Testis (tissue), 3 donors: ENCODE results near the gene MEGF6. TPM values are rescaled to one million over a fixed set of nuclear protein-coding genes. Genes with fewer than 3 reads are reported as not detected.

Experiments
- DNase-seq: peaks from one replicate; pipeline ENCODE4 v3.0.0-alpha.2; 2019
- H3K27ac ChIP-seq, 2 donors: fragments of 200-600 bp; sonication (generic); one replicate each; pipeline ENCODE4 v1.5.1; 2019
- H3K27me3 ChIP-seq: fragments of 200-600 bp; sonication (generic); one replicate; pipeline ENCODE4 v1.5.1; 2019
- H3K36me3 ChIP-seq: fragments of 200-600 bp; sonication (generic); one replicate; pipeline ENCODE4 v1.5.1; 2017; ENCODE audit warnings: low read depth; ENCODE audit errors: missing control alignments
- H3K4me1 ChIP-seq: fragments of 200-600 bp; sonication (generic); one replicate; pipeline ENCODE4 v1.5.1; 2019
- H3K4me3 ChIP-seq, 2 donors: fragments of 200-600 bp; sonication (generic); one replicate each; pipeline ENCODE4 v1.5.1; 2017 to 2019
- H3K9me3 ChIP-seq: fragments of 200-600 bp; sonication (generic); one replicate; pipeline ENCODE4 v1.5.1; 2017
- CTCF ChIP-seq, 3 experiments: fragments of 450-650 bp in 2 of 3; fragments of 200-600 bp in 1 of 3; sonication (generic) in 1 of 3; IDR thresholded peaks; one replicate each; pipeline ENCODE4 v1.5.1; 2016 to 2019; ENCODE audit warnings: antibody characterized with exemption in 3 of 3, mild to moderate bottlenecking in 2 of 3, moderate library complexity in 1 of 3
- POLR2A ChIP-seq: fragments of 450-650 bp; IDR thresholded peaks from one replicate; pipeline ENCODE4 v1.6.1; 2017; ENCODE audit warnings: antibody characterized with exemption, mild to moderate bottlenecking, moderate library complexity
- WGBS, 2 donors: methylation state at CpG; one replicate each; pipeline ENCODE4 v1.1.5; 2018; 5-methylcytosine and 5-hydroxymethylcytosine counted together
- intact Hi-C: fragments of 100-400 bp; cut with DNase I; formaldehyde crosslinking; loops from one replicate; pipeline ENCODE4 v1.15.1; 2023; ENCODE audit warnings: low total_unique reads
- polyA plus RNA-seq: library from polyadenylated mRNA; stranded (reverse); fragments of 350-450 nt; fragmentation: Illumina TruSeq; extraction: RNeasy Lipid Tissue Mini Kit (QIAGEN cat#74804); gene quantifications from one replicate; pipeline ENCODE4 v1.2.3, GENCODE V29; 2014; ENCODE audit warnings: low read depth, low replicate concordance; ENCODE audit not compliant: insufficient read depth
- total RNA-seq, 2 donors: library from RNA; depleted of rRNA; stranded (reverse); fragments of >200 nt; gene quantifications; one replicate each; pipeline ENCODE4 v1.2.3, GENCODE V29; 2016

The MEGF6 gene
- total and polyA plus RNA-seq, 3 donors from 2014 or later: 9.0 to 26.4 (median 16.1) TPM

- Histone ChIP-seq H3K27ac (no peak overlapping the region), H3K9me3 (no peaks in the 10 kb centered on the region), H3K27me3 (no peaks in the 10 kb centered on the region), H3K4me1 (peaks cover 17% of the 10 kb centered on the region), H3K4me3 (no peak overlapping the region), H3K36me3 (no peaks in the 10 kb centered on the region)
- no peak for TF ChIP-seq CTCF (IDR thresholded peaks at IDR 0.05)
- TF ChIP-seq POLR2A: no peak
- no peak for DNase-seq
- WGBS, 2 donors: 88 to 90% methylated on average over 32 to 34 of the region's 34 CpGs
- intact Hi-C loops: no loop called here
Observed at GRCh38 chr1:3468236-3469103, 142.8 kb downstream of the MEGF6 start.

GRCh38 chr1:3467096-3468036 lies 143.9 kb downstream of the MEGF6 start:
- Histone ChIP-seq H3K27me3 (no peaks in the 10 kb centered on the region), H3K9me3 (no peaks in the 10 kb centered on the region), H3K4me1 (peaks cover 17% of the 10 kb centered on the region), H3K27ac (no peak overlapping the region), H3K36me3 (no peaks in the 10 kb centered on the region), H3K4me3 (no peak overlapping the region)
- TF ChIP-seq POLR2A (no peak), CTCF (IDR thresholded peaks at IDR 0.05) (no peak)
- DNase-seq: no peak
- WGBS, 2 donors: 77 to 81% methylated on average over 8 to 34 of the region's 35 CpGs
- intact Hi-C loops: no loop called here

- intact Hi-C loops: no loop called here
- H3K4me3 ChIP-seq: no peak overlapping the region
- H3K27me3 ChIP-seq: no peaks in the 10 kb centered on the region
- H3K4me1 ChIP-seq: peaks cover 14% of the 10 kb centered on the region
- WGBS, 2 donors: 91 to 92% methylated on average over 9 to 16 of the region's 16 CpGs
- no peak overlapping the region for H3K27ac ChIP-seq
- H3K36me3 ChIP-seq: no peaks in the 10 kb centered on the region
- no peaks in the 10 kb centered on the region for H3K9me3 ChIP-seq
- DNase-seq: no peak
- TF ChIP-seq POLR2A: no peak
Observed at GRCh38 chr1:3466366-3467075, 144.8 kb downstream of the MEGF6 start.

GRCh38 chr1:3465935-3466321 lies 145.4 kb downstream of the MEGF6 start:
- H3K27me3 ChIP-seq: no peaks in the 10 kb centered on the region
- no peaks in the 10 kb centered on the region for H3K9me3 ChIP-seq
- no peak overlapping the region for H3K27ac ChIP-seq
- H3K36me3 ChIP-seq: no peaks in the 10 kb centered on the region
- DNase-seq: peak; percentile 44
- H3K4me1 ChIP-seq: peaks cover 16% of the 10 kb centered on the region
- 74 to 83% methylated on average over 5 to 17 of the region's 17 CpGs for WGBS, 2 donors
- no peak overlapping the region for H3K4me3 ChIP-seq
- TF ChIP-seq CTCF (IDR thresholded peaks at IDR 0.05): no peak
- no peak for TF ChIP-seq POLR2A
- intact Hi-C loops: no loop called here
